ENCODE data around the gene PRR15L.
"Not testable (repeated sequence)": the region's sequence is repeated elsewhere in the genome, so short reads cannot be mapped to it uniquely, and the experiment has no call there.

The PRR15L gene

DNA sequence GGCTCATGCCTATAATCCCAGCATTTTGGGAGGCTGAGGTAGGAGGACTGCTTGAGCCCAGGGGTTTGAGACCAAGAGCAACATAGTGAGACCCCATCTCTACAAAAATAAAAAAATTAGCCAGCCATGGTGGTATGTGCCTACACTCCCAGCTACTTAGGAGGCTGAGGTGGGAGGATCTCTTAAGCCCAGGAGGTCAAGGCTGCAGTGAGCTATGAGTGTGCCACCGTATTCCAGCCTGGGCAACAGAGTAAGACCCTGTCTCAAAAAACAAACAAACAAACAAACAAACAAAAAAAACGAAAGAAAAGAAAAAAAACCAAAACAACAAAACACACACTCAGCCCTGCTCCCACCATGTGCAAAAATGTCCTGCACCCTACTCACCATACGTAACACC, 22.2 kb downstream of the PRR15L start:
- DNase-seq (ENCODE audit: low read depth in 2 of 2): not testable (repeated sequence)

DNA sequence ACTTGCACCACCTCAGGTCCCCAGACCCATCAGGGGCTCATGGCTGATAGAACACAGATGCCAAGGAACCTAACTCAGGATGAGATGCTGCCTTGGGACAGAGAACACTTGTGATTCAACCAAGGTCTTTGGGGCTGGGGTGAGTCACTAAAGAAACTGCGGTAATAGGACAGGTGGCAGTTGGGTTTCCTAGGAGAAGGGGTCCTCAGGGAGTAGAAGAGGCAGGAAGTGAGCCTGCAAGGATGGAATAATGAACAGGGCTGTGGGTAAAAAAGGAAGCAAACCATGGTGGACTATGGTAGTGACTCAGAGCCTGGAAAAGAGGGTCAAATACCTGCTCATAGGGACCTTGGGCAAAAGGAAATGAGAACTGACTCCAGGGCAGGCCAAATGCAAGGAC, 22.8 kb downstream of the PRR15L start:
- DNase-seq (ENCODE audit: low read depth in 2 of 2): no peak

DNA sequence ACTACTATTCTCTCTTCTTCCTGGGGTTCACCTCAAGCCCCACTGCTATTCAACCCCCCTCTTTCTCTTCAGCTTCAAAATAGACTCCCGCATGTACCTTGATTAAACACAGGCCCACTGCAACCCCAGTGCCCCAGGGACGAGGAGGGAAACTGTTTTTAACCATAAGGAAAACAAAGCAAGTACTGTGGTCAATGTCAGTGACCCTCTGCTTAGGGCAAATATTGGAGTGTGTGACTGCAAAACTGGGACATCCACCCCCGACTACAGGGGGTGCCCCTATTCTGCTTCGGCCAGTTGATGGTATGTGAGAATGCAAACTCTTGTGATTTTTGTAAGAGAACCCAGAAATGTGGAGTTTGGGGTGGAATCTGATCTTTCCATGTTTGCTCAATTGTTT, 25.8 kb downstream of the PRR15L start:
- no peak for DNase-seq (ENCODE audit: low read depth in 2 of 2)

DNA sequence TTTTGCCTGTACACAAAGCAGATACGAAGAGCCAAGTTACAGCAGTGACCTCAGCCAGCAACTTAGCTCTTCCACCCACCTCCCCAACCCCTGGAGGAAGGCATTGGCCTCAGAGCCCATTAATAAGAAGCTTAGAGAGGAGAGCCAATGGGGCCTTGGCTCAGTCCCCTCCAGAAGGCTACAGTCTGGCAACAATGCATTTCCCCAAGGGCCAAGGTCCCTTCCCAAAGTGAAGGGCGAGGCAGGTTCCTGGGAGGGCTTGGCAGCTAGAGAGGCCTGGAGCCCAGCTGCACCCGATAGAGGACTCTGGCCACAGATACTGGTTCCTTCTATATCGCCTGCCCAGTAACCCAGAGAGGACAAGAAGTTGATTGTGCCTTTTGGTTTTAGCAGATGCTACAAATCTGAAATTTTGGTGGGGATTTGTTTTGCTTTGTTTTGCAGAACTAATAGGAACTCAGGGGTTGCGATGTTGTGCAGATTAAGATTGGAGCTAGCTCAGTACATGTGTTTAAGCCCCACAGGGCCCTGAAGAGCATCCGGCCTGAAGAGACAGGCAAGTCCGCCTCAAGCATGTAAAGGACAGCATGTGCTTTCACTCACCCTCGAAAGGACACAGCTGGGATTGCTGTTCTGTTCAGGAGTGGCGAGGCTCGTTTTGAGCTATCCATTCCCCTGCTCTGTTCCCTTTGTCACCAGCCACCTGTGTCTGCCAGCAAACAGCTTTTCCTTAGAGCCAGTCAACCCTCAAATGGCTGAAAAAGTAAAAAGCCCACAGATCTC, 28.3 kb downstream of the PRR15L start:
- DNase-seq (ENCODE audit: low read depth in 2 of 2): no peak

DNA sequence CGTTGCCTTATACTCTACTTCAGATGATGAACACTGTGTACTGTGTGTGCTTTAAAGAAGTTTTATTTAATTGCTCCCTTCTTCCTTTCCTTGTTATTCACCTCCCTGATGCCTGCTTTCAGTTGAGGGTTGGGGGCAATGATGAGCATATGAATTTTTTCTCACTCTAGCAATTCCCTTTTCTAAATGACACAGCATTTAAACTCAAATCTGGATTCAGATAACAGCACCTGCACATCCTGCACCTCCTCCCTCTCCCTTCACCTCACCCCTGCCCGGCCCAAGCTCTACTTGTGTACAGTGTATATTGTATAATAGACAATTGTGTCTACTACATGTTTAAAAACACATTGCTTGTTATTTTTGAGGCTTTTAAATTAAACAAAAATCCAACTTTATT, 29.3 kb downstream of the PRR15L start:
- no peak for DNase-seq (ENCODE audit: low read depth in 2 of 2)

DNA sequence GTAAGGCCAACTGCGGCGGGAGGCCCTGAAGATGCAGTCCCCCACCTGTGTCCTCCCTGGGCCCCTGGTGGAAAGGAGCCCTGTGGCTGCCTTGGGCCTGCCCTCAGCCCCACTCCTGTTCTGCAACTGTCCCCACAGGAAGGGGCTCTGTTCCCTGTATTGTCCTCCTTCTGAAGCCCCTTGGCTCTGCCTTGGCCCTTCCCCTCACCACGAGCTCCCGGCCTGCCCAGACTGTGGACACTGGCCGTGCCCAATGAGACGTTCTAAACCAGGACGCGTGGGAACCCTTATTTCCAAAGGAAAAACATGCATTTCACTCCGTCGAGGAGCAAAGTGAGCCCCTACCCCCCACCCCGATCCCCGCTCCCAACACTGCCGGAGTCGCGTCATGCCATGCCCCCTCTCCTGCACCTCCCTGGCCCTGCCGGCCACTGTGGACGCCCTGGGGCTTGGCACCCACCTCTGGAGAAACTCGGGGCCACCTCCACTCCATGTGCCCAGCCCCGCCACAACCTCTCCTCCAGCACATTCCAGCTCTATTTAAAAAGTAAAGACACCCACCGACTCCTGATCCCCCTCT, 29.8 kb downstream of the PRR15L start:
- no peak for DNase-seq (ENCODE audit: low read depth in 2 of 2)

DNA sequence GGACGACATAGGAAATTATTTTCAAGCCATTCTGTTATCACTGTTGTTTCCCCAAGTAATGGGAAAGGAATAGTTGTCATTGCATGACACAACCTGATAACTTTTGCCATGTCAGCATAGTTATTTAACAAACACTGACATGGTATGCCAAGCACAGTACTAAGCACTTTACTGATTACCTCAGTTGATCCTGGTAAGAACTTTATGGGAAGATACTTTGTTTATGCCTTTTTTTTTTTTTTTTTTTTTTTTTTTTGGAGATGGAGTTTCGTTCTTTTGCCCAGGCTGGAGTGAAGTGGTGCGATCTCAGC, 32.0 kb downstream of the PRR15L start:
- no peak for DNase-seq (ENCODE audit: low read depth in 2 of 2)

DNA sequence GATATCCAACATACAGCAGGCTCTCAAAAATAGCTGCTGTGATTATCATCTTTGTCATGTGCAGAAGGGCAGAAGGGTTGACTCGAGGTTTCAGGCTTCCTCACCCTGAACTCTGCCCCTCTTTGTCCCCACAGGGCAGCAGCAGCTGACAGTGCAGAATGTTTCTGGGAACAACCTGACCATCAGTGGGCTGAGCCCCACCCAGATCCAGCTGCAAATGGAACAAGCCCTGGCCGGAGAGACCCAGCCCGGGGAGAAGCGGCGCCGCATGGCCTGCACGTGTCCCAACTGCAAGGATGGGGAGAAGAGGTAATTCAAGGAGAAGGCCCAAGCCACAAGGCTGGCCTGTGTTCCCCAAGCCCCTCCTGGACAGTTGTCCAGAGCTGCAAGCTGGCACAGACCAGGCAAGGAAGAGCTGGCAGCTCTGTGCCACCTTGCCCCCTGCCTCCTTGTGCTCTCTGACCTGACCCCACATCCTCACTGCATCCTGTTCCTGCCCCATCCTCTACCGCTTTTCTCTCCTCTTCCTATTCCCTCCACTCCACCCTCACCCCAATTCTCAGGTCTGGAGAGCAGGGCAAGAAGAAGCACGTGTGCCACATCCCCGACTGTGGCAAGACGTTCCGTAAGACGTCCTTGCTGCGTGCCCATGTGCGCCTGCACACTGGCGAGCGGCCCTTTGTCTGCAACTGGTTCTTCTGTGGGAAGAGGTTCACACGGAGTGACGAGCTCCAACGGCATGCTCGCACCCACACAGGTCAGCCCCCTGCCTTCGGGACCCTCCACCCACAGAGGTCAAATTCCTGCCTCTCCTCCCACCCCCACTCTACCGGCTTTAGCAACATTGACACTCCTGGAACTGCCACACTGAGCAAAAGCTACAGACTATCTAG, 32.7 kb downstream of the PRR15L start:
- DNase-seq (ENCODE audit: low read depth in 2 of 2): no peak

DNA sequence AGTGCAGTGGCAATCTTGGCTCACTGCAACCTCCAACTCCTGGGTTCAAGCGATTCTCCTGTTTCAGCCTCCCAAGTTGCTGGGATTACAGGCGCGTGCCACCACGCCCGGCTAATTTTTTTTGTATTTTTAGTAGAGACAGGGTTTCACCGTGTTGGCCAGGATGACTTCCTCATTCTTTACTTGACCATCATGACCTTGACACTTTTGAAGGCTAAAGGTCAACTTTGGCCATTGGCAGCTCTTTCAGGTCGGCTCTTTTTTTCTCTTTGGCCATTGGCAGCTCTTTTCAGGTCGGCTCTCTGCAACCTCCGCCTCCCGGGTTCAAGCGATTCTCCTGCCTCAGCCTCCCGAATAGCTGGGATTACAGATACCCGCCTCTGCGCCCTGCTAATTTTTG, 37.8 kb downstream of the PRR15L start:
- not testable (repeated sequence) for DNase-seq (ENCODE audit: low read depth in 2 of 2)

DNA sequence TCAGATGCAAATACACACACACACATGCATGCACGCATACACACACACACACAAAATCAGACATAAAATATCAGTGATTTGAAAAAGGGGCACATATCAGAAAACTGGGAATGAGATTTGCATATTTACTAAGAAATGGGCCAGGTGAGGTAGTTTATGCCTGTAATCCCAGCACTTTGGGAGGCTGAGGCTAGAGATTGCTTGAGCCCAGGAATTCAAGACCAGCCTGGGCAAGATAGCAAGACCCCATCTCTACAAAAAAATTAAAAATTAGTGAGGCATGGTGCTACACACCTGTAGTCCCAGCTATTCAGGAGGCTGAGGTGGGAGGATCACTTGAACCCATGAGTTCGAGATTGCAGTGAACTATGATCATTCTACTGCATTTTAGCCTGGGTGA, 38.7 kb downstream of the PRR15L start:
- no peak for DNase-seq (ENCODE audit: low read depth in 2 of 2)

DNA sequence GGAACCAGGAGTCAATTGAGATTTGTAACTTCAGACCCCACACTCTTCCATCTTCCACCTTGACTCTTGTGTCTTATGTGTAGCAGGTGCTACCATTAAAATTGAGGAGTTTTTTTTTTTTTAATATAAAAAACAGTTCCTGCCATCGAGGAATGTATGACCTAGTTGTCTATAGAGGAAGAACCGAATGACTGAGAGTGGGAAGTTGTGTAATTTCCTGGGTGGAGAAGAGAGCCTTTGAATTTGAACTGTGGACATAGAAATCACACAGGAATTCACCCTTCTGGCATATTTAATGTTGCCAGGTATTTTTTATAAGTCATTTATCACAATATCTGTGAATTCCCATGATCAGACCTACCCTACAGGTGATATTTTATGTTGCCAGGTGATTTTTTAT, 39.7 kb downstream of the PRR15L start:
- no peak for DNase-seq (ENCODE audit: low read depth in 2 of 2)

DNA sequence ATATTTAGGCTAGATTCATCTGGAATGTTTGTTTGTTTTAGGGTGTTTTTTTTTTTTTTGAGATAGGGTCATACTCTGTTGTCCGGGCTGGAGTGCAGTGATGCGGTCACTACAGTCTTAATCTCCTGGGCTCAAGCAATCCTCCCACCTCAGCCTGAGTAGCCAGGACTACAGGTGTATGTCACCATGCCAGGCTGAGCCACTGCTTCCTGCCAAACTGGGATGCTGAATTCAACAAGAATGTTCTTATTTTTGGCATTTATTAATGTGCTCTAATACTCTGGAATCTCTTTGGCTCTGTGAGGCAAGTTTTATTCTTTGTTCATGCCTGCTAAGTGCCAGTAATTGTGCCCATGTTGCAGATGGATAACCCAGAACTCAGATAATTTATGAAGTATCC, 40.1 kb downstream of the PRR15L start:
- no peak for DNase-seq (ENCODE audit: low read depth in 2 of 2)

DNA sequence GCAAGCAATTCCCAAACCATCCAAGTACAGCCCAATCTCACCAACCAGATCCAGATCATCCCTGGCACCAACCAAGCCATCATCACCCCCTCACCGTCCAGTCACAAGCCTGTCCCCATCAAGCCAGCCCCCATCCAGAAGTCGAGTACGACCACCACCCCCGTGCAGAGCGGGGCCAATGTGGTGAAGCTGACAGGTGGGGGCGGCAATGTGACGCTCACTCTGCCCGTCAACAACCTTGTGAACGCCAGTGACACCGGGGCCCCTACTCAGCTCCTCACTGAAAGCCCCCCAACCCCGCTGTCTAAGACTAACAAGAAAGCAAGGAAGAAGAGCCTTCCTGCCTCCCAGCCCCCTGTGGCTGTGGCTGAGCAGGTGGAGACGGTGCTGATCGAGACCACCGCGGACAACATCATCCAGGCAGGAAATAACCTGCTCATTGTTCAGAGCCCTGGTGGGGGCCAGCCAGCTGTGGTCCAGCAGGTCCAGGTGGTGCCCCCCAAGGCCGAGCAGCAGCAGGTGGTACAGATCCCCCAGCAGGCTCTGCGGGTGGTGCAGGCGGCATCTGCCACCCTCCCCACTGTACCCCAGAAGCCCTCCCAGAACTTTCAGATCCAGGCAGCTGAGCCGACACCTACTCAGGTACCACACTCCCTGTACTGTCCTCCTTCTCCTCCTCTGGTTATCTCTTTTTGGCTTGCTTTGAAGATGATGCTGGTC, 41.0 kb downstream of the PRR15L start:
- no peak for DNase-seq (ENCODE audit: low read depth in 2 of 2)

DNA sequence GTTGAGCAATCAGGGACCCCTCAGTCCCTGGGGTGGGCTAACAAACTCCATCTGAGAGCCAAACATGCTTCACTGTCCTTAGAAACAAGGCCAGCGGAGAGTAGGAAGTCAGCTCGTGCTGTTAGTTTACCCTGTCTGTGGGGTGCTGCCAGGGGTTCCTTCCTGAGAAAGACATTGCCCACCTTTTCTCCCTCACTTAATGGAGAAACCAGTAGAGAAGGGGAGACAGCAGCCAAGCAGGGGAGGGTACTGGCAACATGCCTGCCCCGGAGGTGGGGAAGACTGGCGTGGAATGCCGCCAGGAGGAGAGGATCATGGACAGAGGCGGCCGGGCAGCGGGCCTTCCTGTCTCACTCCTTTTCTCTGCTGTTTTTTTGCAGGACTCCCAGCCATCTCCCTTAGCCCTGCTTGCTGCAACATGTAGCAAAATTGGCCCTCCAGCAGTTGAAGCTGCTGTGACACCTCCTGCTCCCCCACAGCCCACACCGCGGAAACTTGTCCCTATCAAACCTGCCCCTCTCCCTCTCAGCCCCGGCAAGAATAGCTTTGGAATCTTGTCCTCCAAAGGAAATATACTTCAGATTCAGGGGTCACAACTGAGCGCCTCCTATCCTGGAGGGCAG, 41.8 kb downstream of the PRR15L start:
- no peak for DNase-seq (ENCODE audit: low read depth in 2 of 2)

DNA sequence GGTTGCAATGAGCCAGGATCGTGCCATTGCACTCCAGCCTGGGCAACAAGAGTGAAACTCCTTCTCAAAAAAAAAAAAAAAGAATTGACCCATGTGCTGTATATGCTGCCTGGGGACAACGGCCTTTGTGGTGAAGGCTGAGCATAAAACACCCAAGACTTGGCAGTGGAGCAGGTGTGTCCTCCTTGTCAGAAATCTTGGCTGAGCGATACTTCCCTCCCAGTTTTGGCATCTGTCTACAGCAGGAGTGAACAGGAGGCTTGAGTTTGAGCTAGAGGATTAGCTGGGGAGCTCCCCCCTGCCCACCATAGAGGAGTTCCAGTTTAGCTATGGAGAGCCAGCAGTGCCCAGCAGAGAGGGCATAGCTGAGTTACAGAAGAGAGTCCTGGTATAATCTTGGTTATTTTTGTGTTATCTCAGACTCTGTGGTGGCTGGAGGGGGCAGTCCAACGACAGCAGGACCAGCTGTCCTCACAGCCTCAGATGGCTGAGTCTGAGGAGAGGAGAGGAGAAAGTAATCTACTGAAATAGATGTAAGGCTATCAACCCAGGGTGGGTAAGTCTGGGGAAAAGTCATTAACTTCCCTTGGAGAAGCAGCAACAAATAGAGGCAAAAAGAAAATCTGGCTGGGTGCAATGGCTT, 43.3 kb downstream of the PRR15L start:
- no peak for DNase-seq (ENCODE audit: low read depth in 2 of 2)

DNA sequence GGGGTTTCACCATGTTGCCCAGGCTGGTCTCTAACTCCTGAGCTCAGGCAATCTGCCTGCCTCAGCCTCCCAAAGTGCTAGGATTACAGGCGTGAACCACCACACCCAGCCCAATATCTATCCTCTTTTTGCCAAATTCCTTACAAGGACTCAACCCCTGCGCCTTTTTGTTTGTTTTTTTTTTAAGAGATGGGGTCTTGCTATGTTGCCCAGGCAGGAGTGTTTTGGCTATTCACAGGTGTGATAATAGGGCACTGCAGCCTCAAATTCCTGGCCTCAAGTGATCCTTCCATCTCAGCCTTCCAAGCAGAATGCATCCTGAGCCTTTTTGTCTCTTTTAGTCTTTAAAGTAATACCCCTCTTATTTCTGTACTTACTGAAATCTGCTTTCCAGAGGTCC, 44.6 kb downstream of the PRR15L start:
- no peak for DNase-seq (ENCODE audit: low read depth in 2 of 2)

DNA sequence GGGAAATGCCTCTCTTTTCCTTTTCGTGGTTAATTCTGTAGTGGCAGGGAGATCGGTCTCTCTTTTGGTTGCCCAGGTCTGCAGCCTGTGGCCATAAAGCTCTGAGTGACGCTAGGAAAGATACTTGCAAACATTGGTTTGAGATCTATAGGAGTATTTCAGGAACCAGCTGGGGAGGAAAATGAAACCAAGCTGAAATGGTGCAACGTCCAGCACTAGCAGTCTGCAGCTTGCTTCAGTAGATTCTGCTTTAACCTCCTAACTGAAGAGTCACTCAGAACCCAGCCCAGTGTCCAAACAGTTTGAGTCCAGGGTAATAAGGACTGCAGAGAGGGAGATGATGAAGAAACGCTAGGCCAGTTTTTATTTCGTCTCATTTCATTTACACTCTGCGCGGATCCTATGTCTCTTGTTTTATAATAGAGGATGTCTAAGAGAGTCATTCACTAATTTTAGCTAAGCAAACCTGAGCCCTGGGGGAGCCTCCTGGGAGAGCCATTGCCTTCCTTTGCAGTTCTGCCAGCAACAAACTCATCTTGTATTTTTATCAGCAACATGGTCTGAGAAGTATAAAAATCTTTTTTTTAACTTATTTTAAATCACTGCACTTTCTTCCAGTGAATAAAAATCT, 49.6 kb downstream of the PRR15L start:
- no peak for DNase-seq (ENCODE audit: low read depth in 2 of 2)

DNA sequence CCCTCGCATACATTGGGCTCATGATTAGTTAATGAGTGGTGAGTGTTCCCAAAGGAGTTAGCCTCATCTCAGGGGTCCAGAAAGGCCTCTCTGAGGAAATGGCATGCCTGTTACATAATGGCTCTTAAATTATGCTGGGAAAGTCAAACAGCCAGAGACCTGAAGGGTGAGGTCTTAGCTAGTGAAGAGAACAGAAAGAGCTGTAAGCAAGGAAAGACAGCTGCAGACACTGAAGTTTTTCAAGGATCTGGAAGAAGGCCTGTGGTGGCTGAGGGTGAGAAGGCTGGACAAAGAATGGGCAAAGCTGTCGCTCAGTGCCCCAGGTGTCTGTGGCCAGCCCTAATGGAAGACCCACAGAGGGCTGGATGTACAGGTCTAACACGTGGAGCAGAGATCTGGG, 51.2 kb downstream of the PRR15L start:
- DNase-seq (ENCODE audit: low read depth in 2 of 2): no peak

DNA sequence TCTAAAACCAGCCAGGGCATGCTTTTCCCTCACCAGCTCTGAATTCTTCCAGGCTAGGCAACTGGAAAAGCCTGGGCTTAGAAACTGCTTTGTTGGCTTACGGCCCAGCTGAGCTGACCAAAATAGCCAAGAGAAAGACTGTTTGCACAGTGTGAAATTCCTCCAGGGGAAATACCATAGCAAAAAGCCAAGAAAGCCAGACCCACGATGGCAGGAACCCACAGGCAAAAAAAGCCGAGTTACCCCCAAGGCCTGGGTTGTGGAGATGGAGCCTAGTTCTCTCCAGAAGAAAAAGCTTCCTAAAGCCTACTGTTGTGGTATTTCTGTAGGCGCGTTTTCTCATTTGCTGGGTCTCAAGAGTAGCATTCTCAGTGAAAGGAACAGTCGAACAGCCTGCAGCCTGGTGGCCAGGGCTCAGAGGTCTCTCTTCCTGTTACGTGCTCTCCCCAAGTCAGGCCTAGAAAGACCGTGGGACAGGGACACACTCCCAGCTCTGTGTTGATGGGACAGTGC, 52.4 kb downstream of the PRR15L start:
- no peak for DNase-seq (ENCODE audit: low read depth in 2 of 2)

DNA sequence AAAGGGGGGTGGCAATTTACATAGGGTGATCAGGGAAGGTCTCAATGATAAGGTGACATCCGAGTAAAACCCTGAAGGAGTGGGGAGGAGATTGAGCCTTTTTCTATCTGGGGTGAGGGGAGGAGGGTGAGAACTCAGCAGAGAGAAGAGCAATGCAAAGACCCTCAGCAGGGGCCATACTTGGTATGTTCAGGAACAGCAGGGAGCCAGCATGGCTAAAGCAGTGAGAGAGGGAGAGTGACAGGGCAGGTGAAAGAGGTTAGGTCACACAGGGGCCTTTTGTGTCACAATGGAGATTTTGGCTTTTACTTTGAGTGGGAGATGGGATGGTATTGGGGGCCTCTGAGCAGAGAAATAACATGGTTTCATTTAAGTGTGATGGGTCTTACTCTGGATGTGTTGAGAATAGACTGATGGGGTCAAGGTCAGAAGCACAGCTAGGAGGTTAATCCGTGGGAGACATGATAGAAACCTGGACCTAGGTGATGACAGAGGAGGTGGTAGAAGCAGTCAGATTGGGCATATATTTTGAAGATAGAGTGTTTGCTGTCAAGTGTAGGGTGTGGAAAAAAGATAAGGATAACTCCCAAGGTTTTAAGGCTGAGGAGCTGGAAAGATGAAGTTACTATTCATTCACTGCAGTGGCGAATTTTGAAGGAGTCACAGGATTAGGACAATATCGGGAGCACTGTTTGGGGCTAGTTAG, 55.5 kb downstream of the PRR15L start:
- no peak for DNase-seq (ENCODE audit: low read depth in 2 of 2)
